IPS DF 4.7 (cell line): ENCODE results near the gene COL8A2.

Experiments used
- DNase-seq: peaks from one replicate; pipeline ENCODE4 v3.0.0-alpha.2; 2013; ENCODE audit warnings: low spot score; ENCODE audit errors: extremely low read depth

Gene COL8A2

DNA sequence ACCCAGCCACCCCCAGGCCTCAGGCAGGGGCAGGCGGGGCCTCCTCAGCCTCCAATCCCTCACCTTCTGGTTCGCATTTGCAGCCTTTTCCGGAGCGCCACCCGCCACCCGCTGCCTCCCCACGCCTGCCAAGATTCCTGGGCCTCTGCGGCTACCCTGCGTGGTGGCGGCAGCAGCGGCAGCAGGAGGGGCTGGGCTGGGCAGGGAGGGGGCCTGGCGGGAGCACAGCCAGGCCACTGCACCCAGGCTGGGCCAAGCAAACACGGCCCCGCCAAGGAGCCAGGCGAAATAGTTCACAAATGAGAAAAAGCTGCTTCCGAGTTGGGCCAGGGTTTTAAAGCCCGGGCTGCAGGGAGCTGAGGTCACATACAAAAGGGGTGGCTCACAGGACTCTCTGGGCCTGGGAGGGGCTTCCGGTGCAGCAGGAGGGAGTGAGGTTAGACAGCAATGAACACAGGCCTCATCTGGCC, 9.8 kb downstream of the COL8A2 start:
- no peak for DNase-seq

- DNase-seq, result no peak
These were observed 10.7 kb downstream of the COL8A2 start for GRCh38 chr1:36114371-36114770.

DNA sequence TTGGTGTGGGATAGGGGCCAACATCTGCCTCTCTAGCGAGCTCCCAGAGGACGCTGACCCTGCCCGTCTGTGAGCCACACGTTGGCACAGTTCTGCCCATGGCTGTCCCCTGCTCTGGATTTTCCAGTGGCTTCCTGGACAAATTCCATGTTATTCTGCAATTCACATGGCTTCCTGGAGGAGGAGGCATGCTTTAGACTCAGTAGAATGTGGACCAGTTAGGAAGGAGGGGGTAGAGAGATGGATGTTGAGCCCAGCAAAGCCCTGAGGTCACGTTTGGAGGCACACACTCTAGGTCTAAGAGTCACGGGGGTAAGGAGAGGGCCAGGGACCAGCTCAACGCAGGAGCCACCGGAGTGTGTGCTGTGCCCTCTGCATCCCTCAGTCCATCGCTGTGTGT, 12.2 kb downstream of the COL8A2 start:
- DNase-seq, result no peak

GRCh38 chr1:36111151-36111550, 13.9 kb downstream of the COL8A2 start:
- DNase-seq, result no peak

DNA sequence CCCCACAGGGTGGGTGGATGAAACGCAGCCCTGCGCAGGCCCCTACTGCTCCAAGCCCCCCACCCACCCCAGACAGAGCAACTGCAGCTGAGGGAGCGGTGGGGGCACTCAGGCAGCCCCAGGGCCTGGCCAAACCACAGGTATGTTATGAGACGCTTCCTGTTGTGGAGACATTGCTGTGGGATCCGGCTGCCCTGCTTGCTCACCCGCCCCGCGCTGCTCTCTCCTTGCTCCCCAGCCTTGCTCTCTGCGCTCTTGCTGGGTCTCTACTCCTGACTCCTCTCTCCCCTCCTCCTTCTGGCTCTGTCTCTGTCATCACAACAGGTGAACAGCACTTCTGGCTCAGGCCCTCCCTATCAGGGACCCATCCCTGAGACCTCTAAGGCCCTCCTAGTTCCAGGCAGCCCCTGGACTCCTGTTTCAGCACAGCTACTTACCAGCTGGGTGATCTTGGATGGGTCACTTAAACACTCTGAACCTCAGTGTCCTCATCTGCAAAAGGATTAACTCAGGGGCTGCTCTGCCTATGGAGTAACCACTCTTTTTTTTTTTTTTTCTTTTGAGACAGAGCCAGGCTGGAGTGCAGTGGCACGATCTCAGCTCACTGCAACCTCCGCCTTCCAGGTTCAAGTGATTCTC, 15.9 kb downstream of the COL8A2 start:
- DNase-seq, result no peak

DNA sequence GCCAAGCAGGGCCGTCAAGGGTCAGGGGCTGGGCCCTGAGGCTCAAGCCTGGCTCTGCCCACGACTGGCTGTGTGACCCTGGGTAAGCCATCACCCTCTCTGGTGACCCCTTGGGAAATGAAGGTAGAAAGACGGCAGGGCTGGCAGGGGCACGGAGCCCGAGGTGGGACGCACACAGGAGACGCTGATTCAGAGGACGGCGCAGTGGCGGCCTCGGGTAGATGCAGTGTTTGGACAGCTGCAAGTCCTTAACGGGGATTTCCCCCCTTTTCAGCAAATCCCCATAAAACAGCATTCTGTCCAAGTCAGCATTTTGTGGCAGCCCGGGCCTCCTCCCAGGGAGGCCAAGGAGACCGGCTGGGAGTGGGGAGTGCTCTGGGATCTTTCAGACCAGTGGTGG, 16.7 kb downstream of the COL8A2 start:
- no peak for DNase-seq

DNA sequence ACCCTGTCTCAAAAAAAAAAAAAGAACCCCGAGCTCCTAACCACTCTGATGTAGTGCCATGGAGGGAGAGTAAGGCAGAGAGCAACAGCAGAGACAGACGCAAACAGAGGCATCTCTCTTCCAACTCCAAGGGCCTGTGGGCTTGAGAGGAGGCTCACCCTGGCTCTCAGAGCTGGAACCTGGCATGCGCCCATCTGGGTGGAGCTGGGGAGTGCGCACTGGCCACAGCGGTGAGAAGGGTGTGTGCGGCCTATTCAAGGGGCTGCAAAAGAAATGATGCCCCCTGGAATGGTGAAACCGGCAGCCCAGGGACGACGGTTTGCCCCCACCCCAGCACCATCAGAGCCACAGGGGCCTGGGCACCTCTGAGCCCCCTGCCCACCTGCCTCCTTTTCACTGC, 17.6 kb downstream of the COL8A2 start:
- DNase-seq, result no peak

DNA sequence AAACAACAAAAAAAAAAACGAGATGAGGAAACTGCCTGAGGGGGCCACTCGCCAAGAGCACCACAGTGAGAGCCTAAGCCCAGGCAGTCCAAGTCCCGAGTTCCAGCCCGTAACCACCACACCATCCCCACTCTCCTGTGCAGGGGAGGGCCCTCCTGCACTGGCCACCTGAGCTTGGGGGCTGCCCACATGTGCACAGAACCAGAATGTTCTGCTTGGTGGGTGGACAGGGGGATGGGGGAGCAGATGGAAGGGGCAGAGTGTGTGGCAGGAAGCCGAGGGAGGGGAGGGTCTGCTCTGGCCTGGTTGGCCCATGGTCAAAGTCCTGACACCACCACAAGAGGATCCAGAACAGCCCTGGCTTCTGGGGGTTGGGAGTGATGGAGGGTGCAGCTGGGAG, 18.8 kb downstream of the COL8A2 start:
- no peak for DNase-seq

GRCh38 chr1:36101546-36101945, 23.5 kb downstream of the COL8A2 start:
- DNase-seq, result no peak

- no peak for DNase-seq
These were observed 24.6 kb downstream of the COL8A2 start for GRCh38 chr1:36100376-36100775.

DNA sequence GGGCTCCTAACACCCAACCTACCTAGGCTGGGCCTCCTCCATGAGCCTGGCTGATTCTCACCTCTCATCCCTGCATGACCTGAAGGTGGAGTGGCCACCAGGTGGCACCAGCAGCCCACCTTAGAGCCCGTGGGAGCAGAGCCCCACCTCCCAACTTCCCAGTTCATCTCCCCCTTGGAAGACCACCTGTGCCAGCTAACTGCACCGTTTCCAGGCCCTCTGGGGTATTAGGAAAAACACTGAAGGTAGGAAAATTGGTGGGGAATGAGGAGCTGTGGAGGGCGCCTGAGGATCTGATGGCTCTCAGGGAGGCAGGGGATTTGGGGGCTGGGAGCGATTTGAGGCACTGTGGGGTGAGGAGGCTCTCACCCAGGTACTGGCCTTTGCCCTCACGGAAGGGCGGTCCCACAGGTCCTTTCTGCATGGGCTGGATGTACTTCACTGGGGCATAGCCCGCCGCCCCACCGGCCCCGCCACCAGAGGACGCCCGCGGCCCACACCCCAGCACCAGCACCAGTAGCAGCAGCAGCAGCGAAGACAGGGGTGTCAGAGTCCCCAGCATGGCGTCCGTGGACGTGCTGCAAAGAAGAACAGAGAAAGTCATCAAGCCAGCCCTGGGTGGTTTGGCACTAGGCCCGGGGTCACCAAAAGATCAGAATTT, 25.2 kb downstream of the COL8A2 start:
- peak; percentile 64 for DNase-seq

- DNase-seq, result no peak
These were observed 26.2 kb downstream of the COL8A2 start for GRCh38 chr1:36098650-36099365.

- no peak for DNase-seq
These were observed 27.1 kb downstream of the COL8A2 start for GRCh38 chr1:36097693-36098585.

DNA sequence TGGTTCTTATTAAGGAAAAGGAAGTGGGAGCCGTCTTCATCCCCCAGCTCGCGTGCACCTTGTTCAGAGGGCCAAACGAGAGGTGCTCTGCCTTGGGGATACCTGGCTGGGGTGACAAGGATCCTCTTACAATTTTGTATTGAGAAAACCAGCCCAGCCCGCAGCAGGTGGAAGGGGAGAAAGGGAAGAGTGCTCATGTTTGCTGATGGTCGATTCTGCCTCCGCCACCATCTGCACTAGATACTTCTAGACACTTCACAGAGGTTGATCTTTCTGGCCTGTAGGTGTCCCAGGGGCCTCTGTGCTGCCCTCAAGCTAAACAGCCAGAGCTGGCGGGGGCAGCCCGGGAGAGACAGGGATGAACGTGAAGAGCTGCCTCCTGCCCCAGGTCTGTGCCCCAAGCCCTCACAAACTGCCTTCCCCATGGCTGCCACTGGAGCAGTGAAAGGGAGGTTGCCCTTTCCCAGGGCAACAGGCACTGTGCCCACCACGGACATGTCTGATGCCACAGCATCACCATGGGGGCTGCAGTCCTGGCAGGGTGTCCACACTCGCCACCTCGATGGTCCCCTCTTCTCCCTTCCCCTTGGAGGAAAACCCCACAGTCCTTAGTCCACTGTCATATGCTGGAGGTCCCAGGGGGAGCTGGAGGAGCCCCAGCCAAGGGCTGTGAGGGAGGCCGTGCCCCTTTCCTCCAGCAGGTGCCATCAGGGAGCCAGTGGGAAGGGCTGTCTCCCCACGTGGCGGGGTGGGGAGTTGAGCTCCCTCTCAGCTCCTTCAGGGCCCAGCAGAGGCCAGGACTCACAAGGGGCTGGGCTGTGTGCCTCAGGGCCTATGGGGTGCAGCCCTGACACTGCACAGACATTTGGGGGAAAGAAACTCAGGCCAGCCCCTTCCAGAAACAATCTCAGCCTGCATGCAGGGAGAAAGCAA, 28.3 kb downstream of the COL8A2 start:
- DNase-seq, result no peak

GRCh38 chr1:36095760-36096405, 29.1 kb downstream of the COL8A2 start:
- no peak for DNase-seq

GRCh38 chr1:36094621-36095061, 30.4 kb downstream of the COL8A2 start:
- no peak for DNase-seq

GRCh38 chr1:36093929-36094328, 31.1 kb downstream of the COL8A2 start:
- DNase-seq, result no peak

DNA sequence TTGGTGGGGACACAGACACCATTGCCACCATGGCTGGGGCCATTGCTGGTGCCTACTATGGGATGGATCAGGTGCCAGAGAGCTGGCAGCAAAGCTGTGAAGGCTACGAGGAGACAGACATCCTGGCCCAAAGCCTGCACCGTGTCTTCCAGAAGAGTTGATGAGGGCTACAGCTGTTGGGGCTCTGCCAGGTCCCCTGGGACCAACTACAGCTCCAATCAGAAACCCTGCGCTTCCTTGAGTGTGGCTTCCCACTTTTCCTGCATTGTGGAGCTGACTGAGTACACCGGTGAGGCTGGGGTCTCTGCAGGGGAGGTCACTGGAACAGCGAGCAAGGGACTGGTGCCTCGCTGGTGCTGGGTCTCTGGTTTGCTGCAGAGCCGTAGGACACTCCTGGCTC, 31.8 kb downstream of the COL8A2 start:
- DNase-seq, result no peak

- DNase-seq, result no peak
These were observed 32.2 kb downstream of the COL8A2 start for GRCh38 chr1:36092798-36093185.
